ENCODE data around the gene BLOC1S6.

- TF ChIP-seq CTCF (IDR thresholded peaks at IDR 0.05) (no peak), EZH2 (IDR thresholded peaks at IDR 0.05) (no peak)
Observed at GRCh38 chr15:45548753-45549520, 38.2 kb upstream of the BLOC1S6 start.

Measured in neural progenitor cell (in vitro differentiated cells).